Choroid plexus epithelial cell (primary cell): Measurements from ENCODE around the gene VASH2.
A peak's percentile ranks its signal among the peaks of the same experiment; 100 is the strongest.
"Not testable (repeated sequence)": the region's sequence is repeated elsewhere in the genome, so short reads cannot be mapped to it uniquely, and the experiment has no call there.

ENCODE experiments used
- DNase-seq: peaks from one replicate; pipeline ENCODE4 v3.0.0-alpha.2; 2010; ENCODE audit warnings: low read depth
- H3K4me3 ChIP-seq: 2 replicates; pipeline ENCODE4 v1.5.1; 2011; ENCODE audit warnings: low read depth, mild to moderate bottlenecking, control low read depth, low read length, moderate library complexity
- CTCF ChIP-seq: conservative IDR thresholded peaks from 2 replicates; pipeline ENCODE4 v1.5.1; 2011; ENCODE audit warnings: low read depth, mild to moderate bottlenecking, control low read depth, inconsistent platforms, low read length, moderate library complexity

The VASH2 gene

GRCh38 chr1:212950243-212951125 lies at the start of gene VASH2:
VASH2 (plus strand) TSS chr1:212950541; CDS start chr1:212951543, 1,002 bp downstream.
- peak within 1 kb of the TSS; percentile 60 for H3K4me3 ChIP-seq
- peak; percentile 70 for DNase-seq
- no peak for TF ChIP-seq CTCF

GRCh38 chr1:212901290-212901689 lies 49.1 kb upstream of the VASH2 start:
- no peak overlapping the region for H3K4me3 ChIP-seq
- no peak for DNase-seq
- TF ChIP-seq CTCF: no peak

- DNase-seq: no peak
- no peak overlapping the region for H3K4me3 ChIP-seq
- no peak for TF ChIP-seq CTCF
Observed at GRCh38 chr1:212902054-212902453, 48.3 kb upstream of the VASH2 start.

DNA sequence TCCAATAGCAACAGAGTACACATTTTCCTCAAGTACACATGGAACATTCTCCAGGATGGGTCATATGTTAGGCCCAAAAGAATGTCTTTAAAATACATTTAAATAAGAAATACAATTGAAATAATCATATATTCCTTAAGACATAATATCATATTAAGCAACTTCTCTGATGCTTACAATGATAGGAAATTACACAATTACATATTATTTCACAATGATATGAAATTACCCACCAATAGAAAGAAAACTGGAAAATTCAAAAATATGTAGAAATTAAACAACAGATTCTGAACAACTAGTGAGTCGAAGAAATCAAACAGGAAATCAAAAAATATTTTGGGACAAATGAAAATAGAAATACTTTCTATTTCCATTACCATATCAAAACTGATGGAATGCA lies 46.7 kb upstream of the VASH2 start:
- no peak for DNase-seq

DNA sequence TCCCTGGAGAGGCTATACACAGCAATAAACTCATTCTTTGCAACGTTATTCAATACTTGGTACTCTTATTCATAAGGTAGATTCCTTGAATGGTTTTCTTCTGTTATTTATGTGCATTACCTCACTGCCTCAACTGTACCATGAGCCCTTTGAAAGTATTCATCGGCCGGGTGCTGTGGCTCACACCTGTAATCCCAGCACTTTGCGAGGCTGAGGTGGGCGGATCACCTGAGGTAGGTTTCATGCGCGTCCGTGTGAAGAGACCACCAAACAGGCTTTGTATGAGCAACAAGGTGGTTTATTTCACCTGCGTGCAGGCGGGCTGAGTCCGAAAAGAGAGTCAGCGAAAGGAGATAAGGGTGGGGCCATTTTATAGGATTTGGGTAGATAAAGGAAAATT lies 42.3 kb upstream of the VASH2 start:
- not testable (repeated sequence) for DNase-seq

More for the DNA sequence above, 46.7 kb upstream of the VASH2 start:
- no peak for TF ChIP-seq CTCF
- H3K4me3 ChIP-seq: no peak overlapping the region

GRCh38 chr1:212908971-212909370 lies 41.4 kb upstream of the VASH2 start:
- TF ChIP-seq CTCF: no peak

More for the DNA sequence above, 42.3 kb upstream of the VASH2 start:
- not testable (repeated sequence) for H3K4me3 ChIP-seq

DNA sequence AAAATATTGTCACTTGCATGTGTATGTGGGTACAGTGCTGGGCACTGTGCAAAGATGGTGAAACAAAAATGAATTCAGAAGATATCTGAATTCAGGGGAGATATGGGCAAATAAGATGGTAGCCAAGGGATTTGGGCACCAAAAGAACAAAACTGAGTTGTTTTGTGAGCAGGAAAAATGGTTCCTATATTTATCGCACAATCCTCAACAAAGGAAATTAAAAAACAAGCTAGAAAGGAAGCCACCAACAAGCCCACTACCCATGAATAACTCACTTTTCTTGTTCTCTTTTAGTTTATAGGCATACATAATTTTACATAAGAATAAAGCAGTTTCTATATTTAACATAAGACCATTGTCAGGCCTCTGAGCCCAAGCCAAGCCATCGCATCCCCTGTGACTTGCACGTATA lies 40.7 kb upstream of the VASH2 start:
- no peak overlapping the region for H3K4me3 ChIP-seq
- TF ChIP-seq CTCF: no peak
- DNase-seq: no peak

More at GRCh38 chr1:212908971-212909370, 41.4 kb upstream of the VASH2 start:
- H3K4me3 ChIP-seq: no peak overlapping the region
- DNase-seq: no peak

- not testable (repeated sequence) for H3K4me3 ChIP-seq, DNase-seq
Observed at GRCh38 chr1:212910213-212910612, 40.1 kb upstream of the VASH2 start.

DNA sequence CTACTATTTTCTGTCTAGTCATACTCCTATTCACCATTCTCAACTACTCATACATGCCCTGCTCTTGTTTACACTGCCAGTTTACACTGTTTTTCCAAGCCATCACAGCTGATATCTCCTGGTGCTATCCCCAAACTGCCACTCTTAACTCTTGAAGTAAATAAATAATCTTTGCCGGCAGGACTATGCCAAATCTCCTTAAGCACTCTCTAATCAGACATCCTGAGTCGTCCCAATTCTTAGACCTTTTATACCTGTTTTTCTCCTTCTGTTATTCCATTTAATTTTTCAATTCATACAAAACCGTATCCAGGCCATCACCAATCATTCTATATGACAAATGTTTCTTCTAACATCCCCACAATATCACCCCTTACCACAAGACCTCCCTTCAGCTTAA lies 36.7 kb upstream of the VASH2 start:
- H3K4me3 ChIP-seq, DNase-seq: not testable (repeated sequence)

DNA sequence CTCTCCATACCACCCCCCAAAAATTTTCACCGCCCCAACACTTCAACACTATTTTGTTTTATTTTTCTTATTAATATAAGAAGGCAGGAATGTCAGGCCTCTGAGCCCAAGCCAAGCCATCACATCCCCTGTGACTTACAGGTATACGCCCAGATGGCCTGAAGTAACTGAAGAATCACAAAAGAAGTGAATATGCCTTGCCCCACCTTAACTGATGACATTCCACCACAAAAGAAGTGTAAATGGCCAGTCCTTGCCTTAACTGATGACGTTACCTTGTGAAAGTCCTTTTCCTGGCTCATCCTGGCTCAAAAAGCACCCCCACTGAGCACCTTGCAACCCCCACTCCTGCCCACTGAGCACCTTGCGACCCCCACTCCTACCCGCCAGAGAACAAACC lies 36.2 kb upstream of the VASH2 start:
- DNase-seq, H3K4me3 ChIP-seq: not testable (repeated sequence)
